K562 (cell line): Measurements from ENCODE around the gene AZU1.

Experiments used
- CHD2 ChIP-seq: IDR thresholded peaks from 2 replicates; pipeline ENCODE4 v1.6.1; 2011; ENCODE audit warnings: low read depth, low read length
- CTCF ChIP-seq, 3 experiments: IDR thresholded peaks in 2 of 3; conservative IDR thresholded peaks in 1 of 3; 2 replicates each; pipeline ENCODE4 v1.5.1; 2011 to 2012; ENCODE audit warnings: low read length in 3 of 3, mild to moderate bottlenecking in 3 of 3, control low read depth in 2 of 3, improper control_type of control experiment in 1 of 3, inconsistent platforms in 1 of 3, low read depth in 1 of 3, mixed read lengths in 1 of 3, moderate library complexity in 1 of 3; ENCODE audit not compliant: insufficient read depth in 2 of 3
- FOS ChIP-seq: IDR thresholded peaks from 3 replicates; pipeline ENCODE4 v1.6.1; 2011; ENCODE audit not compliant: insufficient read length; ENCODE audit errors: extremely low read depth
- JUN ChIP-seq, 2 experiments: sonication (generic) in 1 of 2; formaldehyde crosslinking in 1 of 2; IDR thresholded peaks; 2 replicates each; pipeline versions ENCODE4 v1.6.1 to v1.8.0; 2012 to 2022; ENCODE audit warnings: borderline replicate concordance in 2 of 2, mild to moderate bottlenecking in 2 of 2, improper control_type of control experiment in 1 of 2, low read depth in 1 of 2, low read length in 1 of 2, missing genetic modification reagents in 1 of 2
- POLR2AphosphoS5 ChIP-seq: IDR thresholded peaks from 2 replicates; pipeline ENCODE4 v1.6.1; 2011; ENCODE audit warnings: mild to moderate bottlenecking, low read depth, low read length, moderate library complexity; ENCODE audit not compliant: control insufficient read depth, insufficient read depth
- RB1 ChIP-seq: fragments of 450-650 bp; IDR thresholded peaks from 2 replicates; pipeline ENCODE4 v1.6.1; 2017; ENCODE audit warnings: low read depth, mild to moderate bottlenecking
- SPI1 ChIP-seq: IDR thresholded peaks from 2 replicates; pipeline ENCODE4 v1.6.1; 2011; ENCODE audit warnings: low read depth, low read length, control low read depth, borderline replicate concordance
- XRCC5 ChIP-seq: fragments of 200-400 bp; formaldehyde crosslinking; IDR thresholded peaks from 2 replicates; pipeline ENCODE4 v1.6.1; 2017; ENCODE audit warnings: low read depth, mild to moderate bottlenecking, low read length

- no peak for TF ChIP-seq POLR2AphosphoS5
- no peak for TF ChIP-seq SPI1
- no peak for TF ChIP-seq FOS
- no peak for TF ChIP-seq JUN (IDR thresholded peaks at IDR 0.05; ENCODE audit: borderline replicate concordance, low read depth, low read length)
- no peak for TF ChIP-seq JUN (CRISPR knock-in tag; IDR thresholded peaks at IDR 0.05; ENCODE audit: borderline replicate concordance)
- TF ChIP-seq CHD2: no peak
- no peak for TF ChIP-seq XRCC5
- TF ChIP-seq RB1: no peak
- no peak for TF ChIP-seq CTCF (IDR thresholded peaks at IDR 0.05 in 2 of 3, conservative IDR thresholded peaks at IDR 0.05 in 1 of 3; ENCODE audit: insufficient read depth in 2 of 3, low read depth in 1 of 3, low read length in 3 of 3)
These were observed 43.3 kb downstream of the AZU1 start for GRCh38 chr19:870963-871401.
